AG10803 (cell line): ENCODE data around the gene RARG.

Source experiments
- DNase-seq: peaks from one replicate; pipeline ENCODE4 v3.0.0; 2010; ENCODE audit warnings: low read depth
- H3K4me3 ChIP-seq: 2 replicates; pipeline ENCODE4 v1.5.1; 2011; ENCODE audit warnings: mild to moderate bottlenecking, low read length, control low read depth
- CTCF ChIP-seq: conservative IDR thresholded peaks from 2 replicates; pipeline ENCODE4 v1.5.1; 2011; ENCODE audit warnings: mild to moderate bottlenecking, low read length, control low read depth, inconsistent platforms

RARG gene

DNA sequence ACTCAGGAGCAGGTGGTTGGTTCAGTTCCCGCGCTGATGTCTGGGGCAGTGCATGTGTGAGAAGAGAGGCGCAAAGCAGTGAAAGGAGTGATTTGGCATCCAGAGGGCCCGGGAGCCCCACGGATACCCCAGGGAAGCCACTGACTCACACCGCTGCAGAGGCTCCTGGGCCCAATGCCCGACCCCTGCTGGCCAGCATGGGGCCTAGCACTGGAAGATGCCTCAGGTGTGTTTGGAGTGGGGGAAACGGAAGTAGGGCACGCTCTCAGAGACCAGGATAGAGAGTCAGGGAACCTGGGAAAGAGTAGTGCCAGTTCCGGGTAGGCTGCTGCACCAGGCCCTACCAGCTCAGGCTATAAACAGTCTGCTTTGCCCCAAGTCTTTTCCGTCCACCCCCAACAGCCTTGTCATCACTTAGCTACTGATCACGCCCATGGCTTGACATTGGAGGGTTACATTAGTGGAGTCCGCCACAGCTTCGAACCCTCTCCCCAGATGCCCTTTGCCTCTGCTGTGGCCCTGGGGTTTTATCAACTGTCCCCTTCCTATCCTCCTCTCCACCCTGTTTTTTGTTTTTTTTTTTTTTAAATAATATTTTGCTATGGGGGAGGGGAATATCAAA is 41.8 kb downstream of the RARG start:
- H3K4me3 ChIP-seq: no peak overlapping the region
- TF ChIP-seq CTCF: peak; percentile 78
- peak; percentile 57 for DNase-seq

DNA sequence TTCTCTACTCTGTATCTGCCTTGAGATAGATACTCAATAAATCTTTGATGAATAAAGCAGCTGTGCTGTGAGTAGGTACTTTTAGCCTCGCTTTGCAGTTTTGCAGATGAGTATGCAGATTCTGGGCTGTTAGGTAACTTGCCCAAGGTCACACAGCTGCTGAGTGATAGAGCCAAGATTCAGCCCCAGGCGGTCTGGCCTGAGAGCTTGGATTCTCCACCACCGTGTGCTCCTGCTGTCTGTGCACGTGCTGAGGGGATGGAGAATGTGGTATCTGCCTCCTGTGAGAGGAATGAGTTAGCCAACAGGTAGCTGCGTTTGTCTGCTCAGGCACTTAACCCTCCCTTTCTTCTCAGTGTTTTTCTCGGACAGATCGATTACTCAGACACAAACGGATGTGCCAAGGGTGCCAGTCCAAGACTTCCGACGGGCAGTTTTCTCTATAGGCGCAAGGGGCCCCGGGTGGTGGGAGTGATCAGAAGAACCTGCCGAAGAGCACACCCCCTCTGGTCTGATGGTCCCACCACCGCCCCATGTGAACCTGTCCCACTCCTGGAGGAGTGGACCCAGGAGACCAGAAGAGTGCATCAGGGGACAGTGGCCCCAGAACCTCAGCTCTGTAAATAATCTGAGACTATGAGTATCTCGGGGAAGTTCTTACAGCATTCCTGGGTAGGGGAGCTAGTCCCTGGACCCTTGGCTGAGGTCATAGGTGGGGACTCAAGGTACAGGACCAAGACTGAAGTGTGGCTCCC is 44.7 kb downstream of the RARG start:
- H3K4me3 ChIP-seq: no peak overlapping the region
- no peak for TF ChIP-seq CTCF
- DNase-seq: no peak

DNA sequence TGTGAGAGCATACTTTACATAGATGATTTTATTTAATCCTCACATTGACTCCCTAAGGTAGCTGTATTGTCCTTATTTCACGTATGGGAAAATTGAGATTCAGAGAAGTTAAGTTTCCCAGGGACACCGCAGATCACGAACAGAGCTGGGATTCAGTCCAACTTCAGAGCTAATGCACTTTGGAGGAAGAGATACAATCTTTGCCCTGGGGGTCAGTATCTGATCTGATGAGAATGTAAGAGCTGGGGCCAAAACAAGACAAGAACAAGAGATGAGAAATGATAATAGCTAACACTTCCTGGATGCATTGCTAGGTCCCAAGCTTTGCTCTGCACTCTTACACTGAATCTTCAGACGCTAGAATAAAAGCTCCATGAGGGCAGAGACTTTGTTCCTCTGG is 45.3 kb downstream of the RARG start:
- no peak for DNase-seq
- no peak overlapping the region for H3K4me3 ChIP-seq
- TF ChIP-seq CTCF: no peak

- no peak overlapping the region for H3K4me3 ChIP-seq
- no peak for DNase-seq
- TF ChIP-seq CTCF: no peak; the same call in 1 of the 2 replicates
Observed at GRCh38 chr12:53185582-53186153, 46.3 kb downstream of the RARG start.

- H3K4me3 ChIP-seq: no peak overlapping the region
- DNase-seq: no peak
- TF ChIP-seq CTCF: no peak
Observed at GRCh38 chr12:53184828-53185227, 47.2 kb downstream of the RARG start.

DNA sequence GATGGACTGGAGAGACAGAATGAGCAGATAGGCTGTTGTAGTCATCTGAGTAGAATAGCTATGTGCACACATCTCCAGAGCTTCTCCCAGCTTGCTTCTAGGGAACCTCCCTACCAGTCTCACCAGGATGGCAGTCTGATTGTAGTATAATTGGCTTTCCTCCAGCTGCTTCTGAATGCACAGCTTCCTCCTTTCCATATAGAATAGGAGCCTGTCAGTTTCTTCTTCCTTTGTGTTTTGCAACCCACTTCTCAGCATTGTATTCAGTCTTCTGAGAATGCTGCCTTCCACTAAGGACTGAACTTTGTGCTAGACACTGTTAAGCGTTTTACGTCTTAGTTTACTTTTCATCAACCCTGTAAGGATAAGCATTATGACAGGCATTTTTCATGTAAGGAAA is 49.1 kb downstream of the RARG start:
- DNase-seq: no peak
- no peak for TF ChIP-seq CTCF
- no peak overlapping the region; the same call in 1 of the 2 replicates for H3K4me3 ChIP-seq

GRCh38 chr12:53181935-53182334 is 50.1 kb downstream of the RARG start:
- no peak for DNase-seq
- peak overlapping the region; percentile 84 for H3K4me3 ChIP-seq
- no peak for TF ChIP-seq CTCF
